Dermis microvascular lymphatic vessel endothelial cell (primary cell): ENCODE data around the gene TATDN3. TPM values are rescaled to one million over a fixed set of nuclear protein-coding genes. Genes with fewer than 3 reads are reported as not detected.
"Not testable (repeated sequence)": the region's sequence is repeated elsewhere in the genome, so short reads cannot be mapped to it uniquely, and the experiment has no call there.

Experiments used
- DNase-seq, 2 donors: peaks; one replicate each; pipeline versions ENCODE4 v3.0.0 to v3.0.0-alpha.2; 2010; ENCODE audit warnings: low read depth in 2 of 2
- total RNA-seq: library from RNA; depleted of rRNA; stranded (reverse); fragments of >200 nt; gene quantifications from 2 replicates; pipeline ENCODE4 v1.2.1, GENCODE V29; 2014

The TATDN3 gene
- total RNA-seq, 1 donor from 2014 or later = 8.6 TPM

DNA sequence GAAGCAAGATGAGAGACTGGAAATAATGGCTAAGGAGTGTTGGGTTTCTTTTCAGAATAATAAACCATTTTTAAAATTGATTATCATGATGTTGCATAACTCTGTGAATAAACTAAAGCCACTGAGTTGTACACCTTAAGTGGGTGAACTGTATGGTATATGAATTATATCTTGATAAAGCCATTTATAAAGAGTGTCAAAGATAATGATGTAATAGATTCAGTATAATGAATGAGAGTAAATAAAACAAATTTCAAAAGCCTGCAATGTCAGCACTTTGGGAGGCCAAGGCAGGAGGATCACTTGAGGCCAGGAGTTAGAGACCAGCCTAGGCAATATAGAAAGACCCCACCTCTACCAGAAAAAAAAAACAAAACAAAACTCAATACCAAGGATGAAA lies 16.5 kb upstream of the TATDN3 start:
- no peak for DNase-seq

DNA sequence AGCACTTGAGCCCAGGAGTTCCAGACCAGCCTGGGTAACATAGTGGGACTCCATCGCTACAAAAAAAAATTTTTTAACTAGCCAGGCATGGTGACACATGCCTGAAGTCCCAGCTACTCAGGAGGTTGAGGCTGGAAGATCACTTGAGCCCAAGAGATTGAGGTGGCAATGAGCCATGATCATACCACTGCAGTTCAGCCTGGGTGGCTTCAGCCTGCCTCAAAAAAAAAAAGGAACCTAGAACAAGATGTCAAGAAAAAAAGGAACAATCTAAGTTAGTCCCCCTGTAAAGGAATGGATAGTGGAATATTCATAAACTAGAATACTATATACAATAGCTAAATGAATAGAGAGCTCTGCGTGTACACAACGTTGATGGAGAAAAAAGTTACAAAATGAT lies 14.5 kb upstream of the TATDN3 start:
- no peak for DNase-seq

DNA sequence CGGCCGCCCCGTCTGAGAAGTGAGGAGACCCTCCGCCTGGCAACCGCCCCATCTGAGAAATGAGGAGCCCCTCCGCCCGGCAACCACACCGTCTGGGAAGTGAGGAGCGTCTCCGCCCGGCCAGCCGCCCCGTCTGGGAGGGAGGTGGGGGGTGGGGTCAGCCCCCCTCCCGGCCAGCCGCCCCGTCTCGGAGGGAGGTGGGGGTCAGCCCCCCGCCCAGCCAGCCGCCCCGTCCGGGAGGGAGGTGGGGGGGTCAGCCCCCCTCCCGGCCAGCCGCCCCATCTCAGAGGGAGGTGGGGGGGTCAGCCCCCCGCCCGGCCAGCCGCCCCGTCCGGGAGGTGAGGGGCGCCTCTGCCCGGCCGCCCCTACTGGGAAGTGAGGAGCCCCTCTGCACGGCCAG lies 12.6 kb upstream of the TATDN3 start:
- not testable (repeated sequence) for DNase-seq

DNA sequence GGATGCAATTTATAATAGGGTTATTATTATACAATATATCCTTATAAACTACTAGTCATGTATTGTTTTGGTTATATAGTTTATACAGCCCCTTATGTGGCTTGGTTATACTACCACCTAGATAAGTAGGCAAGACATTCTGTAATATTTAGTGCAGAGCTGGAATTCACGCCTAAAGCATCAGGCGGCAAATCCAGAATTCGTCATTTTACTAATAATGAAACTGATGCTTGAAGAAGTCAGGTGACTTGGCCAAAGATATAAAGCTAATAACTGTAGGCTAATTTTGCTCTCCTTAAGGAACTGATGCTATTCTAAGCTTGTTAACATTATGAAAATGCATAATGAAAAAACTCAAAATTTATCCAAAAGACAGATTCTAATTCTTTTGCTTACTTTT lies 10.9 kb upstream of the TATDN3 start:
- DNase-seq = no peak

DNA sequence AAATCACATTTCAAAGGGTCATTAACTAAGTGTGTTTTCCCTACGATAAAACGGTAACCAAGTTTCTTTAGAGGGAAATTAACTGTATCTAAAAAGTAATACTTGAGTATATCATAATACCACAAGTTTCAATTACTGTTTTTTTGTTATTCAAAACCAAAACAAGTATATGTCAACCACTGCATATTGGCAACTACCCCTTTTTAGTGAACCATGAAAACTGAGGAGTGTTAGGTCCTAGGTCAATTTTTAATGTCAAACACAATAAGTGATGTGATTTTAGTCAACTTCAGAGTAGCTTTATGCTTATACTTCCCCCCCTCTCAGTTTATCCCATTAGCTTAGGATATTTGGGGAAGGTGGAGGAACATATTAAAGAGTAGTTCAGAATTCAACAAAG lies 10.5 kb upstream of the TATDN3 start:
- no peak for DNase-seq

DNA sequence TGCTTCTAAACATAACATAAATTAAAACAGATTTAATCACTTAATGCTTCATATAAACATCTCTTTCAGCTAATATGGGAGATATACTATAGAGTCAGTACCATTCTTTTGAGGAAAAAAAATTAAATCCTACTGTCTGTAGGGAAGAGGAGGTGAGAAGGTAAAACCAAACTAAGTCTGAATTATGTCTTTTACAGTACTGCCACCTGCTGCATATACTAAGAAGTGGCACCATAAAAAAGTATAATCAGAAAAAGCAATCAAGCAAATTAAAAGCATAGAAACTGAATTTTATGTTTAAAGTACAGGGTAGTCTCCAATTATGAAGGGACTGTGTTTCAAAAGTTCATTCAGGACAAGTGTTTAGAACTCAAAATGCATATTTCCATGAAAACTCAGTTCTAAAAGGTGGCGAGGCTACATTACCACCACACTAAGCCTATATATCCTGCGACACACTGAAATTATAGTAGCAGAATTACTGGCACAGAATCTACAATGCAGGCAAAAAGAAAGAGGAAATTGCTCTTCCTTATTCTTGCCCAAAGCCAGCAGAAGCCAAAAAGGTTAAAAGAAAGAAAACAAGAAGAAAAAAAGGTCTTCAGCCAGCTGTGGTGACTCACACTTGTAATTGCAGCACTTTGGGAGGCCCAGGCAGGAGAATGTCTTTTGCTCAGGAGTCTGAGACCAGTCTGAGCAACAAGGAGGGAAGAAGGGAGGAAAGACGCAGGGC lies 9.1 kb upstream of the TATDN3 start:
- peak; percentile 22 to 78 for DNase-seq

DNA sequence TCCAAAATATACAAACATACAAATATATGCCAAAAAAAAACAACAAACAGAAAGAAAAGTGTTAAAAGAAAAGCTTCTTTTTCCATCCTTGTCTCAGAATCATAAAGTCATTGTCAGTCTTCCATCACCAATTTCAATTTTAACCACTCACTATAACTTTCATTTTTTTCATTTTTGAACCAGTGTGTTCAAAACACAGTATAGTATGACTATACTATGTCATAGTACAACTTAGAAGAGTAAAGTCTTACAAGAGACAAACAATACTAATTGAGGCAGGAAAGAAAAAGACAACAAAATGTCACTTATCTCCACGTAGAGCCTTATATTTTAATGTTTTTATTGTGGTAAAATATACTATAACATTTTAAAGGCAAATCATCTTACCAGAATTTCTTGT lies 7.7 kb upstream of the TATDN3 start:
- no peak for DNase-seq

DNA sequence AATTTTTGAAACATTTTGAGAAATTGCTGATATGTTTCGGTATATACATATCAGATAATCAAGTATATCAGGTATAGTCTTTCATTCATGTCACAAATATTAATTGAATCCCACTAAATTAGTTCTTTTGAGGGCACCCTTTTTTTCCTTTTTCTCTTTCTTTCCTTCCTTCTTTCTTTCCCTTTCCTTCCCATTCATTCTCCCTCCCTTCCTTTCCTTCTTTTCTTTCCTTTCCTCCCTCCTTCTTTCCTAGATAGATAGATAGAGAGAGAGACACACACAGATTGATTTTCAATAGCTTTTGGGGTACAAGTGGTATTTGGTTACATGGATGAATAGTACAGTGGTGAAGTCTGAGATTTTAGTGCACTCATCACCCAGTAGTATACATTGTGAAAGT lies 5.8 kb upstream of the TATDN3 start:
- no peak for DNase-seq

DNA sequence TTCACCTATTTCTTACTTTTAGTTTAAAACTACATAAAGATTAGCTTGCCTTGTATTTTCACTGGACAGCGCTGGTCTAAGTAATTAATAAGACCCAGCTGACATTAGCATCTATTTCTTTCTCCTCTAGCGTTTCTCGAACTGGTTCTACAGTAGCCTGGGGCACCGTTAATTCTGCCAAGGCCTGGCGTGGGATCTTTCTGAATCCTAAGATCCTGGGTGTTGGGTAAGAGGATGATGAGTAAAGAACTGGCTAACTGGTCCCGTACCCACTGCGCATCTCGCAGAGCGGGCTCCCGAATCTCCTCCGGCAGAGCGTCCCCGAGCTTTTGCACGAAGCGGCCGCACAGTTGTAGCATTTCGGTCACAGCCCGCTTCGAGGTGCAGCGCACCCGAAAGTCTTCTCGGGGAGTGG lies 426 bp upstream of the TATDN3 start:
- no peak for DNase-seq

DNA sequence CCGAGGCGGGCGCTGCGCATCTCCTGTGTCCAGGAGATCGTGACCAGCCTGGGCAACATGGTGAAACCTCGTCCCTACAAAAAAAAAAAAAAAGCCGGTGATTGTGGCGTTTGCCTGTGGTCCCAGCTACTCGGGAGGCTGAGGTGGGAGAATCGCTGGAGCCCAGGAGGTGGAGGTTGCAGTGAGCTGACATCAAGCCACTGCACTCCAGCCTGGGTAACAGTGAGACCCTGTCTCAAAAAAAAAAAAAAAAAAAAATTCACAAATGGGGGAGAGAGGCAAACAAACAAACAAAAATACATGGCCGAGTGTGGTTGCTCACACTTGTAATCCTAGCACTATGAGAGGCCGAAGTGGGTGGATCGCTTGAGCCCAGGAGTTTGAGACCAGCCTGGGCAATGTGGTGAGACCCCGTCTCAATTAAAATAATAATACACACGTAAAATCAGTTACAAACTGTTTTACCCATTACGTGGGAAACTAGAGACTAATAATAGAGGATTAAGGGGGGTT lies 758 bp downstream of the TATDN3 start:
- no peak for DNase-seq

DNA sequence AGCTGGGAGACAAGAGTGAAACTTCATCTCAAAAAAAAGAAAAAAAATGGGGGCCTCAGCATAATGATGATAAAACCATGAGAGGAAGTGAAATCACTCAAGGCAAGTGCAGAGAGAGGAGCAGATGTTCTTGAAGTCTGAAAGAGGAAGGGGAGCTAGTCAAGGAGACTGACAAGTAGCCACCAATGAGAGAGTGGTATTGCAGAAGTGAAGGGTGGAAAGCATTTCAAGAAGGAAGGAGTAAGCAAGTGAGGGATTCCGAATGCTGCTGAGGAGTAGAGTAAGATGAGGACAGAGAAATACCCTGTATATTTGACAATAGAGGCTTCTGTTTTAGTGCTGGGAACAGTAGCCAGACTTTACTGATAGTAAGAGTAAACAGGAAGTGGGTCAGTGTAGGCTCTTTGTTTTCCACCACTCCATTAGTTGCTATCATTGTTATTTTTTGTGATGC lies 2.9 kb downstream of the TATDN3 start:
- peak in 1 of 2 donors; percentile 40 for DNase-seq

DNA sequence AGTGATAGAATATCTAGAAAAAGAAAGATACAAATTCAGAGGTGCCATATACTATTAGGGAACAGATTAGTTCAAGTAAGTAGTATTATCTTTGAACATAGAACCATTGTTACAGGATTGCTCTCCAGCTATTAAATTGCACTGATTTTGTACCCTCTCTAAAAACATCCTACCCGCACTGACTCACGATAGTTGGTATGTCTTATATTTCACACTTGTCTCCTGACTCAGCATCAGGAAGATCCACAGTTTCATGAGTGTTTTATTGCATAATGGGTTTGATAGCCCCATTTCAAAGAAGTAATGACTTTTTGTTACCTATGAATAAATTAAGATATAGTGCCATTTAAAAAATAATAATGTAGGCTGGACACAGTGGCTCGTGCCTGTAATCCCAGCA lies 6.0 kb downstream of the TATDN3 start:
- no peak for DNase-seq

DNA sequence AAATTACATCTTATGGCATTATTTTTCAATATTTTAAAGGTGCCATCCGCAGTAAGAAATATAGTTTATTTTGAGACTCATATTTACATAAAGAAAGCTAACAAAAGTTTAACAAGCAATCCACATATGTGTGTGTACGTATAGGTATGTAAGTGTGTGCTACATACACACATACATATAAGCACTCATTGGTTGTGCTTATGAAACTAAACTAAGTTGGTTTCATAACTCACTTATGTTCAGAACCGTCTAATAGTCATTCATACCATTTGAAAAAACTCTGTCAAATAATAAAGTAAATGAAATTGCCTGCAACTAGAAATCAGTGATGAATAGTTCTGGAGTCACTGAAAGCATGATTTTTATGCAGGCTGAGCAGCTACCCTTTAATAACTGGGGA lies 14.1 kb downstream of the TATDN3 start:
- no peak for DNase-seq

DNA sequence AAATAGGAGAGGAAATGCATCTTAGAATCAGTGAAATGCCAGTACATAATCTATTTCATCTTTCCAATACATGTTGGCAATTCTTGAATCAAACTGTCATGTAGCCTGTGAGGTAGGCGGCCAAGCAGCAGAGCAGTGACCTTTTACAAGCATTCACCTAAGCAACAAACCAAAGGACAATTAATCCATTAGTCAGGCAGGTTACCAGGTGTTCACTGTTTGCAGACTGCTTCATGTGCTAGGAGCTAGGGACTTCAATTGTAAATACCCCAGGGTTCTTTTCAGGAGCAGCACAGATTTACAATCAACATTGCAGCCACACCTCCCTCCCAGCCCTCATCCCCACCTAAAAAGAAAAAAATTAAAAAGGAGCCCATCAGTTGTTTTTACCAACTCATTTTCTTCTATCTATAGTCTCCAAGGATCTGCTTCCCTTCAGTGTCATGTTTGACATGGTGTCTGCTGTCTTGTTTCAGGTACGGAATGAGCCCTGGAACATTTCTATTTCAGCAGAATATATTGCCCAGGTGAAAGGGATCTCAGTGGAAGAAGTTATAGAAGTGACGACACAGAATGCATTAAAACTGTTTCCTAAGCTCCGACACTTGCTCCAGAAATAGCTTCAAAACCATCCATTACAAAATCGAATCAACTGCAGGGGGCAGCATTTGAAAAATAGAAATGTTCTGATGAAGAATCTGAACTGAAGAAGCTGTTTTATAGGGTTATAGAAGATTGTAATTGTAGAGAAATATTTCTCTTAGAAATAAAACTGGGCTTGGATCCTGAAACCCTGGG lies 23.0 kb downstream of the TATDN3 start:
- DNase-seq = peak in 1 of 2 donors; percentile 19

DNA sequence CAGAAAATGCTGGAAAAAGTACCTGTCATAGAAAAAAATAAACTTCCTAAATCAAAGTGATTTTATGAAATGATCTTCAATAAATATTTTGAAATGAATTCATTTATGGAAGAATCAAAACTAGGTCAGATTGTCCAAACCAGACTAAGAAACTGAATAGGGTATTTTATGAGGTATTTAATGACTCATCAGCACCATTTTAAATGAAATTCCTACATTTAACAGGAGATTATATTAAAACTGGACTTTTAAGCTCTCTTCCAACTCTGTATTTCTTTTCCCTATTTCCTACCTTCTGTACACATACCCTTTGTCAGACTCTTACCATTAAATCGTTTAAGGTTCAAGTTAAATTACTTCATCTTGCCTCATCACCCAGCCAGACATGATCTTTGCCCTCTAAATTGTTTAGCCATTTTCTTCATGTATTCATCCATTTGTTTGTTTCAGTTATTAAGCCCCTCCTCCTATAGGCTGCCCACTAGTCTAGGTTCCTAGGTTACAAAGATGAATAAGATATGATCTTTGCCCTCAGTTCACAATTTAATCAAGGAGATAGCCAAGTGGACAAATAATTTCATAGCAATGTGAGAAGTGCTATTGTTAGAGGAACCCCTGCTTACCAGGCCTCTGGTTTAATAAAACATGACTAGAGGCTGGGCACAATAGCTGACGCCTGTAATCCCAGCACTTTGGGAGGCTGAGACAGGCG lies 25.0 kb downstream of the TATDN3 start:
- no peak for DNase-seq

DNA sequence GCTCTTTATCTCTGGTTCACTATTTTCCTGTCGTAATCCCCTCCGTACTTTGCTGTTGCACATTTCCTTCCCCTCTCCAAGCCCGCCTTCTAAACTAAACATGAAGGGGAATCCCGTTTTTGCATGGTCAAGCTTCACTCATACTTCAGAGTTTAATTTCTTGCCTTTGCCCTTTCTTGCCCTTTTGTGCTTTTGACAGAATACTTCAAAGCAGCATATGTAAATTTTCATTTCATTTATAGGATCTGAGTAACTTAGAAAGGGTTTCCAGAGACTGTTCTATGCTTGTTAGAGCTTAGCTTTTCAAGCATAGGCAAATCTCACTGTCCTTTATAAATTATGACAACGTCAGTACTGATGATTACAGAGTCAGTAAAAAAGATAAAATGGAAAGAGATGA lies 28.0 kb downstream of the TATDN3 start:
- DNase-seq = peak; percentile 45 to 65

DNA sequence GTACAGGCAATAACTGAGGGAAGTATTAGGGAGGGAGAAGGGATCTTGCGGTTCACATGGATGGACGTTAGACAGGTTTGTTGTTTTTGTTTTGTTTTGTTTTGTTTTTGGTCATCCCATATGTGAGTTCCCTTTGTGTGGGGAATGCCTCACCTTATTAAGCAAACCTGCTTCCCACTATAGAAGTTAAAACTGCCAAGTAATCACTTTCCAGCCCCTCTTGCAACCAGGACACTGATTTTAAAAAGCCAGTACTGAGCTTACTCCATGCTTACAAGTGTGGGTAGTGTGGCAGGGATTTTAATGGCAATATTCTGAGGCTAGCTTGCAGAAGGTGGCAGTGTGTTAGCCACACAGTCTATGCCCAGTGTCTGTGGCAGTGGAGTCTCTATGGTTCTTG lies 29.3 kb downstream of the TATDN3 start:
- DNase-seq = no peak

DNA sequence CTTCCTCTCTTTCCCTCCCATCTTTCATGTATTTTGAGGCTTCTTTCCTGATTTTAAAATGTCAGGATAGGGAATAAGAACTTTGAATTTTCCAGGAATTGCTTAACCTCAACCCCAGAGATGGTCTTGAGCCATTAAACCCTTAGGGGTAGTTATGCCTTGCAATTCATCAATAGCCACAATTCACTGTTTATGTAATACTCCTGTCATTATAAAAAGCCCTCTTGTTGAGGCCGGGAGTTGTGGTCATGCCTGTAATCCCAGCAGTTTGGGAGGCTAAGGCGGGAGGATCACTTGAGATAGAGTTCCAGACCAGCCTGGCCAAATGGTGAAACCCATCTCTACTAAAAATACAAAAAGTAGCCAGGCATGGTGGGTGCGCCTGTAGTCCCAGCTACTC lies 31.3 kb downstream of the TATDN3 start:
- DNase-seq = no peak

DNA sequence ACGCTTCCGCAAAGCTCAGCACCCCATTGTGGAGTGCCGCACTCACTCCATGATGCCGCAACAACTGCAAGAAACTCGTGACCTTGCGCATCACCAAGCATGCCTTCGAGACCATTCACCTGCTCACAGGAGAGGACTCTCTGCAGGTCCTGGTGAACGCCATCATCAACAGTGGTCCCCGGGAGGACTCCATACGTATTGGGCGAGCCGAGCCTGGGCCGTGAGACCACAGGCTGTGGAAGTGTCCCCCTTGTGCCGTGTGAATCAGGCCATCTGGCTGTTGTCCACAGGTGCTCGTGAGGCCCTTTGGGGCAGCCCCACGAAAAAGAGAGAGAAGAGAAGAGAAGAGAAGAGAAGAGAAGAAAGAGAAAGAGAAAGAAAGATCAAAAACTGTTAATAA lies 32.5 kb downstream of the TATDN3 start:
- no peak for DNase-seq

DNA sequence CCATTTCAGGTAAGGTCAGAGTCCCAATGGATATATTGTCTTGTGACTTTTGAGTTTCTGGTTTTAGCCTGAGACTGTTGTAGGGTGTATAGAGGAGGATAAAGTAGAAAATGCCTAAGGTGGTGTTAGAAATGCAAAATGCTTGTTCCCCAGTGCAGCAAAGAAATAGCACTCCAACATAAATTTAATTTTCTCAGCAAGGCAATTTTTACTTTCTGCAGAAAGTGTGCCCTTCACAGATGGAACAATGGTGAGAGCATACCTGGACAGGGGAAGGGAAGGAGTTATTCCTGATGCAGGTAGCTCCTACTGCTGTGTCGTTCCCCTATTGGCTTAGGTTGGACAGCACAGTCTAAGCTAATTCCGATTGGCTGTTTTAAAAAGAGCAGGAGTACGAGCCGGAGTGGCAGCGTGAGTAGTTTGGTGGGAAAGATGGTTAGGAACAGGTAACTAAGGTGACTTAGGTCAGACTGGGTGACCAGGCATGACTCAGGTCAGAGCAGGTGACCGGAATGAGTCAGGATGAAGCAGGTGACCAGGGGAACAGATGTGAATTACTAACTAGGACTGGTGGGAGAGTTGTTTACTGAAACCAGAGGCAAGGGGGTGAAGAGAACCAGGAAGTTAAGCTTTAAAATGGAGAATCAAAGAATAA lies 34.2 kb downstream of the TATDN3 start:
- no peak for DNase-seq

DNA sequence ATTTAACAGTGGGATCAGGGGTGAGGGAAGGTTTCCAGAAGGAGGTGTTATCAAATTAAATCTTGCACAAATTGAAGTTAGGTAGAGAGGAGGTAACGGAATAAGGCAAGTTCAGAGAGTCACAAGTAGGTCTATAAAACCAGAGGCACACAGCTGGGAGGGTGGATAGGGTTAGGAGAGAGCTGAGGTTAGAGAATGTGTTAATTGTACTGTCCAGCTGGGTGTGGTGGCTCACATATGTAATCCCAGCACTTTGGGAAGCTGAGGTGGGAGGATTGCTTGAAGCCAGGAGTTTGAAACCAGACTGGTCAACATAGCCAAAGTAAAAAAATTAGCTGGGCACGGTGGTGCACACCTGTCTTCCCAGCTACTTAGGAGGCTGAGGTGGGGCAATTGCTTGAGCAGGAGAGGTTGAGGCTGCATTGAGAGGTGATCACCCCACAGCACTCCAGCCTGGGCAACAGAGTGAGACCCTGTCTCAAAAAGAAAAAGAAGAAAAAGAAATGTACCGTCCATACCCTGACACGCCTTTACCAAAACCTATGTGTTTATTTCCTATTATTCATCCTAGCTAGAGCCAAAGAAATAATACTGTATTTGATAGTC lies 35.6 kb downstream of the TATDN3 start:
- DNase-seq = no peak
